ENCODE results near the gene TNFRSF8.

GRCh38 chr1:12185036-12185917 lies 122.2 kb downstream of the TNFRSF8 start:
- TF ChIP-seq ZSCAN20 (CRISPR knock-in tag; IDR thresholded peaks at IDR 0.05), result no peak
- TF ChIP-seq MYC (IDR thresholded peaks at IDR 0.05; ENCODE audit: borderline replicate concordance, low read length), result no peak
- no peak for TF ChIP-seq RFX5 (IDR thresholded peaks at IDR 0.05)
- no peak for TF ChIP-seq HMGXB4 (CRISPR knock-in tag; IDR thresholded peaks at IDR 0.05; ENCODE audit: borderline replicate concordance)
- TF ChIP-seq JUN (IDR thresholded peaks at IDR 0.05), result no peak
- TF ChIP-seq KDM1A (IDR thresholded peaks at IDR 0.05; ENCODE audit: low read depth), result no peak
- TF ChIP-seq RAD21 (conservative IDR thresholded peaks at IDR 0.05 in 1 of 2, IDR thresholded peaks at IDR 0.05 in 1 of 2), result no peak
- TF ChIP-seq MAX (IDR thresholded peaks at IDR 0.05), result no peak
- no peak for TF ChIP-seq CTCF (IDR thresholded peaks at IDR 0.05)
- TF ChIP-seq MAFK (IDR thresholded peaks at IDR 0.05; ENCODE audit: partially characterized antibody), result no peak
- no peak for TF ChIP-seq CHD4 (IDR thresholded peaks at IDR 0.05; ENCODE audit: borderline replicate concordance)
- no peak for TF ChIP-seq E2F6 (IDR thresholded peaks at IDR 0.05; ENCODE audit: borderline replicate concordance, low read depth)
- TF ChIP-seq POLR2A (IDR thresholded peaks at IDR 0.05; ENCODE audit: low read length), result no peak

All from A549 (cell line).